Measurements from ENCODE around the gene STAB1. TPM values are rescaled to one million over a fixed set of nuclear protein-coding genes. Genes with fewer than 3 reads are reported as not detected.

The STAB1 gene
- total and polyA plus RNA-seq, 8 donors, result 8.2 to 140 (median 50.5) TPM

DNA sequence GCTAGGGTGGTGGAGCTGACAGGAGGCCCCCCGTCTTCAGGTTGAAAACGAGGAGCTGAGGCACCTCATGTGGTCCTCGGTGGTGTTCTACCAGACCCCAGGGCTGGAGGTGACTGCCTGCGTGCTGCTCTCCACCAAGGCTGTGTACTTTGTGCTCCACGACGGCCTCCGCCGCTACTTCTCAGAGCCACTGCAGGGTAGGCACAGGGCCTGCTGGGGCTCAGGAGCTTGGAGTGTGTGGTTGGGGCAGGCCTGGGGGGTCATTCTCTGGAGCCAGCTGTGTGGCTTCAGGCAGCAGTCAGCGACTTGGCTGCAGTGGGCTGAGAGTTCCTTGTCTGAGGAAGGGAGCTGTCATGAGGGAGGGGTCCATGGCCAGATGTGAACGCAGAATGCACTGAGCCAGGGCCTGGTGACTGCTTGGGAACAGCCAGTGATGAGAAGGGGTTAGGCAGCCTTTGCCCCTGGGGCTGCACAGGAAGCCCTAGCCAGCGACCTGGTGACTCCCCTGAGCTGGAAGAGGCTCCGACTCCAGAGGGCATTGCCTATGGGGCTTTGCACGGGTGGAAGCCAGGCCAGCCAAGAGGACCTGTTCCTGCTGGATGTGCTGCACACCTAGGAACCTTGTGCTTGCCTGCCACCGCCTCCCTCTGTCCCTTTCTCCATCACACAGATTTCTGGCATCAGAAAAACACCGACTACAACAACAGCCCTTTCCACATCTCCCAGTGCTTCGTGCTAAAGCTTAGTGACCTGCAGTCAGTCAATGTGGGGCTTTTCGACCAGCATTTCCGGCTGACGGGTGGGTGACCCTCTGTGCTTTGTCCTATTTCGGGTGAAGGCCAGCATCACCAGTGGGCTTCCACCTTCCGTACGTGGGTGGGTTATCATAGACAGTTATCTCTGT is 4.9 kb upstream of the STAB1 start:
- H3K27me3 ChIP-seq, result no peaks in the 10 kb centered on the region
- FAIRE-seq (no peak), DNase-seq (peak in 1 of 6 donors; percentile 38), ATAC-seq (no peak)
- H3K36me3 ChIP-seq, result peaks cover 3 to 53% (median 4%) of the 10 kb centered on the region in 3 donors
- H3K4me3 ChIP-seq, result no peak overlapping the region
- H3K27ac ChIP-seq, result peak overlapping the region in 1 of 4 donors; percentile 57
- 85% methylated on average over 22 of the region's 22 CpGs for WGBS, 2 donors
- TF ChIP-seq CTCF (IDR thresholded peaks at IDR 0.05), result no peak
- no peaks in the 10 kb centered on the region for H3K4me1 ChIP-seq
- H3K9me3 ChIP-seq, result no peaks in the 10 kb centered on the region
- intact Hi-C loops (cut with DNase I), result no loop called here

DNA sequence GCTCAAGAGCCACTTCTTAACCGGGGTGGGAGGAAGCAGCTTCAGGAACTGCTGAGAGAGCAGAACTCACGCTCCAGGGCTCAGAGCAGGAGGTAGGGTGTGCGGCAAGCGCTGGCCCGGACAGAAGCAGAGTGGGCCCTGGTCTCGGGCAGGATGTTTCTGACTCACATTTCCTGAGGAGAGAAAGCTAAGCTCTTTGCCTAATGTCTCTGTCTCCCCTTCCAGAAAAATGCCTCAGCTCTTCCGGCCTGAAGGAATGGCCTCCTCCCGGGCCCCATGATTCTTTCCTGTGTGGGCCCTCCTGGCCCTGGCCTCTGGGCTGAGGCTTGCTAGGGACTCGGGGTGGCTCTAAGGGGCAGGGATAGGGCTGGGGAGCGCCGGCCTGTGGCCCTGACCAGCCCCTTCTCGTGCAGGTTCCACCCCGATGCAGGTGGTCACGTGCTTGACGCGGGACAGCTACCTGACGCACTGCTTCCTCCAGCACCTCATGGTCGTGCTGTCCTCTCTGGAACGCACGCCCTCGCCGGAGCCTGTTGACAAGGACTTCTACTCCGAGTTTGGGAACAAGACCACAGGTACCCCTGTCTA is 4.1 kb upstream of the STAB1 start:
- Histone ChIP-seq H3K36me3 (peaks cover 3 to 50% (median 4%) of the 10 kb centered on the region in 3 donors), H3K4me1 (no peaks in the 10 kb centered on the region), H3K9me3 (no peaks in the 10 kb centered on the region), H3K27me3 (no peaks in the 10 kb centered on the region), H3K27ac (peak overlapping the region in 2 of 4 donors; percentile 30 to 57), H3K4me3 (no peak overlapping the region)
- intact Hi-C loops (cut with DNase I), result no loop called here
- no peak for TF ChIP-seq CTCF (IDR thresholded peaks at IDR 0.05)
- WGBS, 2 donors, result 88 to 90% methylated on average over 23 of the region's 23 CpGs
- ATAC-seq (peak in 3 of 4 donors; percentile 36 to 63 (median 60)), DNase-seq (peak in 1 of 6 donors; percentile 46), FAIRE-seq (no peak)

DNA sequence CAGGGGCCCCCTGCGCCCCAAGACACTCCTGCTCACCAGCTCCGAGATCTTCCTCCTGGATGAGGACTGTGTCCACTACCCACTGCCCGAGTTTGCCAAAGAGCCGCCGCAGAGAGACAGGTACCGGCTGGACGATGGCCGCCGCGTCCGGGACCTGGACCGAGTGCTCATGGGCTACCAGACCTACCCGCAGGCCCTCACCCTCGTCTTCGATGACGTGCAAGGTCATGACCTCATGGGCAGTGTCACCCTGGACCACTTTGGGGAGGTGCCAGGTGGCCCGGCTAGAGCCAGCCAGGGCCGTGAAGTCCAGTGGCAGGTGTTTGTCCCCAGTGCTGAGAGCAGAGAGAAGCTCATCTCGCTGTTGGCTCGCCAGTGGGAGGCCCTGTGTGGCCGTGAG is 3.1 kb upstream of the STAB1 start:
- no peaks in the 10 kb centered on the region for H3K9me3 ChIP-seq
- no peak overlapping the region for H3K4me3 ChIP-seq
- 91 to 94% methylated on average over 20 to 21 of the region's 21 CpGs for whole genome bisulfite sequencing, 2 donors
- ATAC-seq (no peak), FAIRE-seq (no peak), DNase-seq (peak in 1 of 6 donors; percentile 57)
- no peak for TF ChIP-seq CTCF (IDR thresholded peaks at IDR 0.05)
- H3K27ac ChIP-seq, result no peak overlapping the region
- H3K4me1 ChIP-seq, result no peaks in the 10 kb centered on the region
- intact Hi-C loops (cut with DNase I), result no loop called here
- H3K36me3 ChIP-seq, result peaks cover 3 to 49% (median 4%) of the 10 kb centered on the region in 3 donors
- no peaks in the 10 kb centered on the region for H3K27me3 ChIP-seq

DNA sequence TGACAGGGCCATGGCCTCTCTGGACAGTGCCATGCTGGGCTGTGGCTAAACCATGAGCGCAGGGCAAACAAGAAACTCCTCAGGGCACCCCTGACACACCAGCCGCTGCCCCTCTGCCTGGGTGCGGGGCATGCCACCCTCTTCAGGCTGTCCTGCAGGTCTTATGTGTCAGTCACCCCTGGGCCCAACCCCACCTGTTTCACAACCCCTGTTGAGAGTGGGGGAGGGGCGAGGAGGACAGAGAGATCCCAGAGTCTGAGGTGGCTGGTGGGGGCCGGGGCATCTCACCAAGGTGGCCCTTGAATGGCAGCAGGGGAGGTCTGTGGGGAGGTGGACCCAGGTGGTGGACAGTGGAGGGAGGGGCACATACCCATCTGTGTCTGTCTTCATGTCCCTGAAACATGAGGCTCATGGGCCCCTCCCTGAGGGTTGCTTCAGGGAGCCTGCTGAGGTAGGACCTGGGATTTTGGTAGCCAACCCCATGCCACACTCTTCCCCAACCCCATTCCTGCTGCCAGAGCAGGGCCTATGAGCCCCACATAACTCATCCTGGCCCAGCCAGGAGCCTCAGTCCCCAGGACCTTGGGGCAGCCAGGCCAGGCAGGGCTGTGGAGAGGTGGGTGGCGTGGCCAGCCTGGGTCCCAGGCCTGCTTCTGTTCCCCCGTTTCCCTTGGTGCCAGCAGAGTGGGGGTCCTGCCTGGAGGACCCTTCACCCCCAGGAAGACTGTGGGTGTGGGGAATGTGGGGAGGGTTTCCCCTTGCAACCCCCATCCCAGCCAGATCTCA is 1.7 kb upstream of the STAB1 start:
- ATAC-seq (no peak), FAIRE-seq (no peak), DNase-seq (peak in 1 of 6 donors; percentile 67)
- H3K36me3 ChIP-seq, result peaks cover 3 to 36% (median 4%) of the 10 kb centered on the region in 3 donors
- no peaks in the 10 kb centered on the region for H3K9me3 ChIP-seq
- TF ChIP-seq CTCF (IDR thresholded peaks at IDR 0.05), result no peak
- intact Hi-C loops (cut with DNase I), result no loop called here
- no peaks in the 10 kb centered on the region for H3K27me3 ChIP-seq
- 87 to 91% methylated on average over 7 of the region's 7 CpGs for WGBS, 2 donors
- no peak overlapping the region for H3K27ac ChIP-seq
- no peaks in the 10 kb centered on the region for H3K4me1 ChIP-seq
- H3K4me3 ChIP-seq, result no peak overlapping the region
